Measurements from ENCODE around the gene FOXL2.

DNA sequence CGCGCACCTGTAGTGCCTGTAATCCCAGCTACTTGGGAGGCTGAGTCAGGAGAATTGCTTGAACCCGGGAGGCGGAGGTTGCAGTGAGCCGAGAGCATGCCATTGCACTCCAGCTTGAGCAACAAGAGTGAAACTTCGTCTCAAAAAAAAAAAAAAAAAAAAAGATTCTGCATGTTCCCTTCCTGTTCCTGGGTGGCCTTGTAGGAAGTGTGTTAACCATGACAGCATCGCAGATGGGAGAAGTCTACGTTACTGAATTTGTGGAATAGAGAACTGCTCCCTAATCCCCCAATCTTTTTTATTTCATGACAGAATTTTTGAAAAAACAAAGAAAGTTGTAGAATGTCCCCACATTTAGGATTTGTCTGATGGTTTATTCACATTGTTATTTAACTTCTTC, 45.4 kb downstream of the FOXL2 start:
- TF ChIP-seq, protein P1, sequence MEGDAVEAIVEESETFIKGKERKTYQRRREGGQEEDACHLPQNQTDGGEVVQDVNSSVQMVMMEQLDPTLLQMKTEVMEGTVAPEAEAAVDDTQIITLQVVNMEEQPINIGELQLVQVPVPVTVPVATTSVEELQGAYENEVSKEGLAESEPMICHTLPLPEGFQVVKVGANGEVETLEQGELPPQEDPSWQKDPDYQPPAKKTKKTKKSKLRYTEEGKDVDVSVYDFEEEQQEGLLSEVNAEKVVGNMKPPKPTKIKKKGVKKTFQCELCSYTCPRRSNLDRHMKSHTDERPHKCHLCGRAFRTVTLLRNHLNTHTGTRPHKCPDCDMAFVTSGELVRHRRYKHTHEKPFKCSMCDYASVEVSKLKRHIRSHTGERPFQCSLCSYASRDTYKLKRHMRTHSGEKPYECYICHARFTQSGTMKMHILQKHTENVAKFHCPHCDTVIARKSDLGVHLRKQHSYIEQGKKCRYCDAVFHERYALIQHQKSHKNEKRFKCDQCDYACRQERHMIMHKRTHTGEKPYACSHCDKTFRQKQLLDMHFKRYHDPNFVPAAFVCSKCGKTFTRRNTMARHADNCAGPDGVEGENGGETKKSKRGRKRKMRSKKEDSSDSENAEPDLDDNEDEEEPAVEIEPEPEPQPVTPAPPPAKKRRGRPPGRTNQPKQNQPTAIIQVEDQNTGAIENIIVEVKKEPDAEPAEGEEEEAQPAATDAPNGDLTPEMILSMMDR (IDR thresholded peaks at IDR 0.05; ENCODE audit: low read depth, low read length, poor library complexity, severe bottlenecking) = no peak
- no peak for TF ChIP-seq EZH2phosphoT487 (IDR thresholded peaks at IDR 0.05; ENCODE audit: borderline replicate concordance, low read length)

All from DOHH2 (cell line).